Neuronal stem cell (in vitro differentiated cells): ENCODE results near the gene SLC10A7.

ENCODE experiments used
- DNase-seq: peaks from one replicate; pipeline ENCODE4 v3.0.0-alpha.2; 2013; ENCODE audit warnings: low spot score
- H2AFZ ChIP-seq: one replicate; pipeline ENCODE4 v1.6.1; 2013; ENCODE audit warnings: mild to moderate bottlenecking, low read length, inconsistent platforms
- H2AK5ac ChIP-seq: 2 replicates; pipeline ENCODE4 v1.6.1; 2013; ENCODE audit warnings: low read depth, mild to moderate bottlenecking, inconsistent platforms, low read length, moderate library complexity, mixed read lengths
- H2BK120ac ChIP-seq: 2 replicates; pipeline ENCODE4 v1.6.1; 2013; ENCODE audit warnings: low read depth, mild to moderate bottlenecking, inconsistent platforms, low read length, moderate library complexity, mixed read lengths
- H2BK12ac ChIP-seq: one replicate; pipeline ENCODE4 v1.6.1; 2013; ENCODE audit warnings: low read length, inconsistent platforms
- H2BK15ac ChIP-seq: 2 replicates; pipeline ENCODE4 v1.6.1; 2013; ENCODE audit warnings: mild to moderate bottlenecking, low read length, inconsistent platforms, mixed read lengths
- H2BK5ac ChIP-seq: one replicate; pipeline ENCODE4 v1.6.1; 2013; ENCODE audit warnings: inconsistent platforms, mild to moderate bottlenecking, low read length, moderate library complexity
- H3K14ac ChIP-seq: one replicate; pipeline ENCODE4 v1.6.1; 2013; ENCODE audit warnings: low read length, inconsistent platforms
- H3K18ac ChIP-seq: 2 replicates; pipeline ENCODE4 v1.6.1; 2013; ENCODE audit warnings: low read length, inconsistent platforms
- H3K23ac ChIP-seq: 2 replicates; pipeline ENCODE4 v1.6.1; 2013; ENCODE audit warnings: low read depth, mild to moderate bottlenecking, mixed read lengths, low read length, inconsistent platforms; ENCODE audit not compliant: poor library complexity
- H3K27ac ChIP-seq: replicated peaks from 3 replicates; pipeline ENCODE4 v1.5.1; 2013; ENCODE audit warnings: low read length, inconsistent platforms
- H3K27me3 ChIP-seq, 3 experiments: 2 replicates each; pipeline ENCODE4 v1.6.1; 2013; ENCODE audit warnings: low read length in 3 of 3, mild to moderate bottlenecking in 2 of 3, inconsistent platforms in 1 of 3, low read depth in 1 of 3, mixed read lengths in 1 of 3, moderate library complexity in 1 of 3; ENCODE audit not compliant: control insufficient read depth in 3 of 3, insufficient read depth in 3 of 3
- H3K36me3 ChIP-seq, 2 donors: replicated peaks in 1 of 2; 2 replicates each; pipeline ENCODE4 v1.6.1; 2013; ENCODE audit warnings: low read length in 2 of 2; ENCODE audit not compliant: control insufficient read depth in 2 of 2, insufficient read depth in 2 of 2
- H3K4ac ChIP-seq: 2 replicates; pipeline ENCODE4 v1.6.1; 2013; ENCODE audit warnings: inconsistent platforms, mild to moderate bottlenecking, low read length, moderate library complexity
- H3K4me1 ChIP-seq, 2 donors: 1 replicate in 1 of 2; 2 replicates in 1 of 2; pipeline ENCODE4 v1.6.1; 2013; ENCODE audit warnings: low read length in 2 of 2, low read depth in 1 of 2; ENCODE audit not compliant: control insufficient read depth in 2 of 2, insufficient read depth in 1 of 2
- H3K4me2 ChIP-seq: one replicate; pipeline ENCODE4 v1.6.1; 2013; ENCODE audit warnings: mild to moderate bottlenecking, low read length, inconsistent platforms; ENCODE audit not compliant: insufficient read depth, poor library complexity, severe bottlenecking
- H3K4me3 ChIP-seq, 2 donors: 2 replicates each; pipeline ENCODE4 v1.5.1; 2013; ENCODE audit warnings: low read length in 2 of 2, mild to moderate bottlenecking in 2 of 2, inconsistent platforms in 1 of 2, moderate library complexity in 1 of 2
- H3K79me1 ChIP-seq: one replicate; pipeline ENCODE4 v1.6.1; 2013; ENCODE audit warnings: low read depth, mild to moderate bottlenecking, inconsistent platforms, low read length, moderate library complexity
- H3K9ac ChIP-seq: one replicate; pipeline ENCODE4 v1.6.1; 2013; ENCODE audit warnings: mild to moderate bottlenecking, low read depth, low read length, inconsistent platforms; ENCODE audit not compliant: poor library complexity
- H3K9me3 ChIP-seq, 2 donors: replicated peaks in 1 of 2; 2 replicates each; pipeline versions ENCODE3 to v1.6.1; 2013; ENCODE audit warnings: low read length in 2 of 2, mild to moderate bottlenecking in 2 of 2, inconsistent platforms in 1 of 2, low read depth in 1 of 2, mixed read lengths in 1 of 2, moderate library complexity in 1 of 2; ENCODE audit not compliant: control insufficient read depth in 2 of 2, insufficient read depth in 1 of 2
- H4K8ac ChIP-seq: one replicate; pipeline ENCODE4 v1.6.1; 2013; ENCODE audit warnings: low read depth, mild to moderate bottlenecking, inconsistent platforms, low read length, moderate library complexity
- H4K91ac ChIP-seq: one replicate; pipeline ENCODE4 v1.6.1; 2013; ENCODE audit warnings: low read length, low read depth, mild to moderate bottlenecking, inconsistent platforms; ENCODE audit not compliant: poor library complexity
- WGBS, 2 donors: extraction: QIAGEN DNeasy Blood & Tissue Kit; methylation state at CpG; one replicate each; pipeline ENCODE4 v1.1.7; 2013; ENCODE audit warnings: missing lambda C conversion rate in 2 of 2, mixed read lengths in 1 of 2; ENCODE audit not compliant: insufficient read length in 2 of 2, insufficient replicate concordance in 1 of 2; ENCODE audit errors: extremely low coverage in 2 of 2; 5-methylcytosine and 5-hydroxymethylcytosine counted together

SLC10A7 gene

GRCh38 chr4:146338512-146338911, 183.2 kb downstream of the SLC10A7 start:
- Histone ChIP-seq H3K18ac (no peak overlapping the region), H3K14ac (no peak overlapping the region), H3K36me3 (no peaks in the 10 kb centered on the region), H2BK12ac (no peak overlapping the region), H3K23ac (no peak overlapping the region), H4K91ac (no peak overlapping the region), H3K27ac (no peak overlapping the region), H3K79me1 (no peaks in the 10 kb centered on the region), H2AK5ac (no peak overlapping the region), H3K9ac (no peak overlapping the region), H2AFZ (no peak overlapping the region), H4K8ac (no peak overlapping the region), H3K4ac (no peak overlapping the region), H3K4me3 (no peak overlapping the region), H3K27me3 (no peaks in the 10 kb centered on the region), H3K4me2 (no peak overlapping the region), H2BK120ac (no peak overlapping the region), H2BK15ac (no peak overlapping the region), H2BK5ac (no peak overlapping the region), H3K4me1 (peaks cover 0 to 1% of the 10 kb centered on the region in 2 donors), H3K9me3 (no peaks in the 10 kb centered on the region)
- DNase-seq, result no peak

GRCh38 chr4:146336410-146336807, 185.3 kb downstream of the SLC10A7 start:
- WGBS, 2 donors, result no CpG with 5 or more reads among the region's 1 CpG
- Histone ChIP-seq H3K9ac (no peak overlapping the region), H3K23ac (no peak overlapping the region), H3K27me3 (no peaks in the 10 kb centered on the region), H3K14ac (no peak overlapping the region), H2BK12ac (no peak overlapping the region), H2BK15ac (no peak overlapping the region), H3K27ac (no peak overlapping the region), H4K8ac (no peak overlapping the region), H3K36me3 (no peaks in the 10 kb centered on the region), H3K9me3 (no peaks in the 10 kb centered on the region), H3K4ac (no peak overlapping the region), H3K4me2 (no peak overlapping the region), H2BK5ac (no peak overlapping the region), H3K4me1 (peaks cover 0 to 1% of the 10 kb centered on the region in 2 donors), H3K79me1 (no peaks in the 10 kb centered on the region), H2AK5ac (no peak overlapping the region), H4K91ac (no peak overlapping the region), H2AFZ (no peak overlapping the region), H3K18ac (no peak overlapping the region), H3K4me3 (no peak overlapping the region), H2BK120ac (no peak overlapping the region)
- DNase-seq, result no peak

GRCh38 chr4:146335763-146336409, 185.9 kb downstream of the SLC10A7 start:
- Histone ChIP-seq H4K91ac (no peak overlapping the region), H3K9me3 (no peaks in the 10 kb centered on the region), H3K18ac (no peak overlapping the region), H3K14ac (no peak overlapping the region), H3K4ac (no peak overlapping the region), H3K36me3 (no peaks in the 10 kb centered on the region), H3K23ac (no peak overlapping the region), H2AK5ac (no peak overlapping the region), H3K9ac (no peak overlapping the region), H3K79me1 (no peaks in the 10 kb centered on the region), H3K27me3 (no peaks in the 10 kb centered on the region), H2AFZ (no peak overlapping the region), H2BK120ac (no peak overlapping the region), H2BK15ac (no peak overlapping the region), H2BK5ac (no peak overlapping the region), H3K4me3 (no peak overlapping the region), H2BK12ac (no peak overlapping the region), H3K4me2 (no peak overlapping the region), H3K27ac (no peak overlapping the region), H3K4me1 (peaks cover 0 to 1% of the 10 kb centered on the region in 2 donors), H4K8ac (no peak overlapping the region)
- no peak for DNase-seq
- no CpG with 5 or more reads among the region's 3 CpGs for WGBS, 2 donors

- no peak overlapping the region for H3K4me2 ChIP-seq
- no peak overlapping the region for H3K4ac ChIP-seq
- no peak overlapping the region for H2BK15ac ChIP-seq
- WGBS, 2 donors, result no CpG with 5 or more reads among the region's 4 CpGs
- H3K14ac ChIP-seq, result no peak overlapping the region
- no peaks in the 10 kb centered on the region for H3K79me1 ChIP-seq
- no peak overlapping the region for H3K27ac ChIP-seq
- H2BK5ac ChIP-seq, result no peak overlapping the region
- no peak overlapping the region for H4K91ac ChIP-seq
- H3K23ac ChIP-seq, result no peak overlapping the region
- no peaks in the 10 kb centered on the region for H3K36me3 ChIP-seq
- H3K9me3 ChIP-seq, result no peaks in the 10 kb centered on the region
- H3K4me3 ChIP-seq, result no peak overlapping the region
- no peak for DNase-seq
- H3K4me1 ChIP-seq, result peaks cover 0 to 1% of the 10 kb centered on the region in 2 donors
- no peaks in the 10 kb centered on the region for H3K27me3 ChIP-seq
- H3K18ac ChIP-seq, result no peak overlapping the region
- no peak overlapping the region for H4K8ac ChIP-seq
- H2BK12ac ChIP-seq, result no peak overlapping the region
- H2AFZ ChIP-seq, result no peak overlapping the region
- no peak overlapping the region for H2BK120ac ChIP-seq
- H3K9ac ChIP-seq, result no peak overlapping the region
- no peak overlapping the region for H2AK5ac ChIP-seq
These were observed 186.8 kb downstream of the SLC10A7 start for GRCh38 chr4:146334862-146335449.
